SK-N-SH treated with all-trans-retinoic acid at 6 μM for 48 hours (cell line): ENCODE data around the gene EPB41L1.

Experiments
- ATAC-seq: fragments of 200-7000 bp; cut with Tn5 transposase; 3 replicates; pipeline ENCODE4 v1.9.1; 2020; ENCODE audit warnings: mild to moderate bottlenecking, moderate library complexity
- ARNTL ChIP-seq: fragments of 450-650 bp; formaldehyde crosslinking; IDR thresholded peaks from 2 replicates; pipeline ENCODE4 v1.5.0; 2020; ENCODE audit warnings: low read depth, mild to moderate bottlenecking, moderate library complexity, borderline replicate concordance
- BACH2 ChIP-seq: fragments of 250-450 bp; sonication (Bioruptor Pico); IDR thresholded peaks from 2 replicates; pipeline ENCODE4 v1.9.0; 2021; ENCODE audit warnings: mild to moderate bottlenecking, borderline replicate concordance
- CSDC2 ChIP-seq: fragments of 250-450 bp; sonication (Bioruptor Pico); IDR thresholded peaks from 2 replicates; pipeline ENCODE4 v1.5.0; 2020; ENCODE audit warnings: mild to moderate bottlenecking, moderate library complexity
- ESRRG ChIP-seq: fragments of 250-450 bp; sonication (Bioruptor Pico); IDR thresholded peaks from 2 replicates; pipeline ENCODE4 v1.6.1; 2021; ENCODE audit warnings: mild to moderate bottlenecking
- GLIS3 ChIP-seq: fragments of 250-450 bp; sonication (Bioruptor Pico); IDR thresholded peaks from 2 replicates; pipeline ENCODE4 v1.5.0; 2020; ENCODE audit warnings: mild to moderate bottlenecking, moderate library complexity
- ISL1 ChIP-seq: fragments of 250-450 bp; sonication (Bioruptor Pico); IDR thresholded peaks from 2 replicates; pipeline ENCODE4 v2.1.2; 2022; ENCODE audit warnings: mild to moderate bottlenecking, moderate library complexity
- OSR1 ChIP-seq: fragments of 250-450 bp; sonication (Bioruptor Pico); IDR thresholded peaks from 2 replicates; pipeline ENCODE4 v1.8.0; 2022; ENCODE audit warnings: moderate library complexity, mild to moderate bottlenecking, inconsistent platforms
- PPARA ChIP-seq: fragments of 250-450 bp; sonication (Bioruptor Pico); IDR thresholded peaks from 2 replicates; pipeline ENCODE4 v1.5.0; 2020; ENCODE audit warnings: mild to moderate bottlenecking, borderline replicate concordance
- RARB ChIP-seq: fragments of 250-450 bp; sonication (Bioruptor Pico); IDR thresholded peaks from 2 replicates; pipeline ENCODE4 v1.8.0; 2021; ENCODE audit warnings: mild to moderate bottlenecking, moderate library complexity
- SNAI2 ChIP-seq: fragments of 250-450 bp; sonication (Bioruptor Pico); IDR thresholded peaks from 2 replicates; pipeline ENCODE4 v1.5.0; 2020; ENCODE audit warnings: mild to moderate bottlenecking, moderate library complexity
- TCF4 ChIP-seq: fragments of 250-450 bp; sonication (Bioruptor Pico); IDR thresholded peaks from 2 replicates; pipeline ENCODE4 v1.8.0; 2021; ENCODE audit warnings: mild to moderate bottlenecking, moderate library complexity, borderline replicate concordance
- TOX ChIP-seq: fragments of 250-450 bp; sonication (Bioruptor Pico); IDR thresholded peaks from 2 replicates; pipeline ENCODE4 v1.8.0; 2021; ENCODE audit warnings: mild to moderate bottlenecking, moderate library complexity, borderline replicate concordance
- ZC3H10 ChIP-seq: fragments of 250-450 bp; sonication (Bioruptor Pico); IDR thresholded peaks from 2 replicates; pipeline ENCODE4 v1.5.1; 2021; ENCODE audit warnings: mild to moderate bottlenecking, moderate library complexity
- ZFP3 ChIP-seq: fragments of 250-450 bp; sonication (Bioruptor Pico); IDR thresholded peaks from 2 replicates; pipeline ENCODE4 v1.5.0; 2020; ENCODE audit warnings: mild to moderate bottlenecking, moderate library complexity
- ZFP30 ChIP-seq: fragments of 450-650 bp; formaldehyde crosslinking; IDR thresholded peaks from 2 replicates; pipeline ENCODE4 v1.5.0; 2022; ENCODE audit warnings: mild to moderate bottlenecking, moderate library complexity
- ZNF70 ChIP-seq: fragments of 450-650 bp; formaldehyde crosslinking; IDR thresholded peaks from 2 replicates; pipeline ENCODE4 v1.5.0; 2020; ENCODE audit warnings: mild to moderate bottlenecking, moderate library complexity
- ZNF8 ChIP-seq: fragments of 450-650 bp; formaldehyde crosslinking; IDR thresholded peaks from 2 replicates; pipeline ENCODE4 v1.5.0; 2020; ENCODE audit warnings: mild to moderate bottlenecking, moderate library complexity
- TF ChIP-seq, protein P1 (sequence below): fragments of 250-450 bp; sonication (Bioruptor Pico); IDR thresholded peaks from 2 replicates; pipeline ENCODE4 v1.8.0; 2020; ENCODE audit warnings: mild to moderate bottlenecking, moderate library complexity, borderline replicate concordance
- TF ChIP-seq, protein P2 (sequence below): fragments of 250-450 bp; sonication (Bioruptor Pico); IDR thresholded peaks from 2 replicates; pipeline ENCODE4 v1.8.0; 2021; ENCODE audit warnings: low read depth, mild to moderate bottlenecking, moderate library complexity, borderline replicate concordance
- TF ChIP-seq, protein P3 (sequence below): fragments of 250-450 bp; sonication (Bioruptor Pico); IDR thresholded peaks from 2 replicates; pipeline ENCODE4 v1.5.0; 2020; ENCODE audit warnings: mild to moderate bottlenecking, moderate library complexity
- TF ChIP-seq, protein P4 (sequence below): fragments of 250-450 bp; sonication (Bioruptor Pico); IDR thresholded peaks from 2 replicates; pipeline ENCODE4 v1.5.1; 2021; ENCODE audit warnings: mild to moderate bottlenecking, moderate library complexity
- TF ChIP-seq, protein P5 (sequence below): fragments of 250-450 bp; sonication (Bioruptor Pico); IDR thresholded peaks from 2 replicates; pipeline ENCODE4 v1.5.1; 2020; ENCODE audit warnings: low read depth, mild to moderate bottlenecking, moderate library complexity

EPB41L1 gene

DNA sequence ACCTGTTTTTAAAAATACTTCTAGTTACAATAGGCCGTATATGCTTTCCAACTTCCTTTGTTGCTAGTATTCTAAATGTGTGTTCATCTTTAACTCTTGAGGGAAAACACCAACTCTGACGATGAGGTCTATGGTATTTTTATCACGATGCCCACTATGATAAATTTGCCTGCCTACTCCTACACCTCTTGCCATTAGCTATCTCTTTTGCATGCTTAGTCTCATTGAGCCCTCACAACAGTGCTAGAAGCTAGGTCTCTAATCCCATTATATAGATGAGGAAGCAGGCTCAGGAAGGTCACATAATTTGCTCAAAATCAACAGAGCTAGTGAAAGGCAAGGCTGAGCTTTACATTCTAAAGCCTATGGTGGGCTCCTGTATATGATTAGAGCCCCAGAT lies 94.9 kb downstream of the EPB41L1 start:
- ATAC-seq, result no peak
- TF ChIP-seq, protein P1, sequence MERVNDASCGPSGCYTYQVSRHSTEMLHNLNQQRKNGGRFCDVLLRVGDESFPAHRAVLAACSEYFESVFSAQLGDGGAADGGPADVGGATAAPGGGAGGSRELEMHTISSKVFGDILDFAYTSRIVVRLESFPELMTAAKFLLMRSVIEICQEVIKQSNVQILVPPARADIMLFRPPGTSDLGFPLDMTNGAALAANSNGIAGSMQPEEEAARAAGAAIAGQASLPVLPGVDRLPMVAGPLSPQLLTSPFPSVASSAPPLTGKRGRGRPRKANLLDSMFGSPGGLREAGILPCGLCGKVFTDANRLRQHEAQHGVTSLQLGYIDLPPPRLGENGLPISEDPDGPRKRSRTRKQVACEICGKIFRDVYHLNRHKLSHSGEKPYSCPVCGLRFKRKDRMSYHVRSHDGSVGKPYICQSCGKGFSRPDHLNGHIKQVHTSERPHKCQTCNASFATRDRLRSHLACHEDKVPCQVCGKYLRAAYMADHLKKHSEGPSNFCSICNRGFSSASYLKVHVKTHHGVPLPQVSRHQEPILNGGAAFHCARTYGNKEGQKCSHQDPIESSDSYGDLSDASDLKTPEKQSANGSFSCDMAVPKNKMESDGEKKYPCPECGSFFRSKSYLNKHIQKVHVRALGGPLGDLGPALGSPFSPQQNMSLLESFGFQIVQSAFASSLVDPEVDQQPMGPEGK (CRISPR knock-in tag), result no peak
- TF ChIP-seq TCF4 (no peak), ZNF70 (CRISPR knock-in tag) (no peak), ESRRG (CRISPR knock-in tag) (no peak), GLIS3 (CRISPR knock-in tag) (no peak), ZFP30 (CRISPR knock-in tag) (no peak), ZFP3 (CRISPR knock-in tag) (no peak), ISL1 (no peak), OSR1 (CRISPR knock-in tag) (no peak)
- TF ChIP-seq, protein P2, sequence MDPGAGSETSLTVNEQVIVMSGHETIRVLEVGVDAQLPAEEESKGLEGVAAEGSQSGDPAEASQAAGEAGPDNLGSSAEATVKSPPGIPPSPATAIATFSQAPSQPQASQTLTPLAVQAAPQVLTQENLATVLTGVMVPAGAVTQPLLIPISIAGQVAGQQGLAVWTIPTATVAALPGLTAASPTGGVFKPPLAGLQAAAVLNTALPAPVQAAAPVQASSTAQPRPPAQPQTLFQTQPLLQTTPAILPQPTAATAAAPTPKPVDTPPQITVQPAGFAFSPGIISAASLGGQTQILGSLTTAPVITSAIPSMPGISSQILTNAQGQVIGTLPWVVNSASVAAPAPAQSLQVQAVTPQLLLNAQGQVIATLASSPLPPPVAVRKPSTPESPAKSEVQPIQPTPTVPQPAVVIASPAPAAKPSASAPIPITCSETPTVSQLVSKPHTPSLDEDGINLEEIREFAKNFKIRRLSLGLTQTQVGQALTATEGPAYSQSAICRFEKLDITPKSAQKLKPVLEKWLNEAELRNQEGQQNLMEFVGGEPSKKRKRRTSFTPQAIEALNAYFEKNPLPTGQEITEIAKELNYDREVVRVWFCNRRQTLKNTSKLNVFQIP, result no peak
- TF ChIP-seq, protein P3, sequence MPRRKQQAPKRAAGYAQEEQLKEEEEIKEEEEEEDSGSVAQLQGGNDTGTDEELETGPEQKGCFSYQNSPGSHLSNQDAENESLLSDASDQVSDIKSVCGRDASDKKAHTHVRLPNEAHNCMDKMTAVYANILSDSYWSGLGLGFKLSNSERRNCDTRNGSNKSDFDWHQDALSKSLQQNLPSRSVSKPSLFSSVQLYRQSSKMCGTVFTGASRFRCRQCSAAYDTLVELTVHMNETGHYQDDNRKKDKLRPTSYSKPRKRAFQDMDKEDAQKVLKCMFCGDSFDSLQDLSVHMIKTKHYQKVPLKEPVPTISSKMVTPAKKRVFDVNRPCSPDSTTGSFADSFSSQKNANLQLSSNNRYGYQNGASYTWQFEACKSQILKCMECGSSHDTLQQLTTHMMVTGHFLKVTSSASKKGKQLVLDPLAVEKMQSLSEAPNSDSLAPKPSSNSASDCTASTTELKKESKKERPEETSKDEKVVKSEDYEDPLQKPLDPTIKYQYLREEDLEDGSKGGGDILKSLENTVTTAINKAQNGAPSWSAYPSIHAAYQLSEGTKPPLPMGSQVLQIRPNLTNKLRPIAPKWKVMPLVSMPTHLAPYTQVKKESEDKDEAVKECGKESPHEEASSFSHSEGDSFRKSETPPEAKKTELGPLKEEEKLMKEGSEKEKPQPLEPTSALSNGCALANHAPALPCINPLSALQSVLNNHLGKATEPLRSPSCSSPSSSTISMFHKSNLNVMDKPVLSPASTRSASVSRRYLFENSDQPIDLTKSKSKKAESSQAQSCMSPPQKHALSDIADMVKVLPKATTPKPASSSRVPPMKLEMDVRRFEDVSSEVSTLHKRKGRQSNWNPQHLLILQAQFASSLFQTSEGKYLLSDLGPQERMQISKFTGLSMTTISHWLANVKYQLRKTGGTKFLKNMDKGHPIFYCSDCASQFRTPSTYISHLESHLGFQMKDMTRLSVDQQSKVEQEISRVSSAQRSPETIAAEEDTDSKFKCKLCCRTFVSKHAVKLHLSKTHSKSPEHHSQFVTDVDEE (CRISPR knock-in tag), result no peak

DNA sequence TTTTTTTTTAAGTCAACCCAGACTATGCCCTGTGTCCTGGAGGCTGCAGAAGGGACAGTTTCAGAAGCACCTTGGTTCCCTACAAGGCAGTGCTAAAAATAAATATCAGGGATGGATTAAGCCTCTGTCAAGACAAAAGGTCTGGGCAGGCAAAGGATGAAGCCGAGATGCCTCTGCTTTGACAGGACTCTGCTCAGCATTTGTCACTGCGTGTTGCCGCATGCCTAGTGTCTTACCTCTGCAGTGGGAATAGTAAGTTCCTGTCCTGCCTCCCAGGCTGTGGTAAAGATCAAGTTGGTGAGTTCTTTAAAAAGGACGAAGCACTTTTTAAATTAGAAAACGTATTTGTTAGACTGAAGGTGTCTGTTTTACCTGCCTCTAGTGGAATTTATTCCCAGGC lies 96.9 kb downstream of the EPB41L1 start:
- TF ChIP-seq, protein P4, sequence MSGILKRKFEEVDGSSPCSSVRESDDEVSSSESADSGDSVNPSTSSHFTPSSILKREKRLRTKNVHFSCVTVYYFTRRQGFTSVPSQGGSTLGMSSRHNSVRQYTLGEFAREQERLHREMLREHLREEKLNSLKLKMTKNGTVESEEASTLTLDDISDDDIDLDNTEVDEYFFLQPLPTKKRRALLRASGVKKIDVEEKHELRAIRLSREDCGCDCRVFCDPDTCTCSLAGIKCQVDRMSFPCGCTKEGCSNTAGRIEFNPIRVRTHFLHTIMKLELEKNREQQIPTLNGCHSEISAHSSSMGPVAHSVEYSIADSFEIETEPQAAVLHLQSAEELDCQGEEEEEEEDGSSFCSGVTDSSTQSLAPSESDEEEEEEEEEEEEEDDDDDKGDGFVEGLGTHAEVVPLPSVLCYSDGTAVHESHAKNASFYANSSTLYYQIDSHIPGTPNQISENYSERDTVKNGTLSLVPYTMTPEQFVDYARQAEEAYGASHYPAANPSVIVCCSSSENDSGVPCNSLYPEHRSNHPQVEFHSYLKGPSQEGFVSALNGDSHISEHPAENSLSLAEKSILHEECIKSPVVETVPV, result no peak
- no peak for TF ChIP-seq ZFP3 (CRISPR knock-in tag)
- no peak for TF ChIP-seq ESRRG (CRISPR knock-in tag)
- TF ChIP-seq CSDC2, result no peak
- TF ChIP-seq SNAI2 (CRISPR knock-in tag), result no peak
- TF ChIP-seq, protein P1 (CRISPR knock-in tag), result no peak
- no peak for TF ChIP-seq ZC3H10 (CRISPR knock-in tag)
- no peak for TF ChIP-seq BACH2 (CRISPR knock-in tag)
- no peak for TF ChIP-seq TOX (CRISPR knock-in tag)
- TF ChIP-seq ARNTL, result no peak
- TF ChIP-seq OSR1 (CRISPR knock-in tag), result no peak
- TF ChIP-seq TCF4, result no peak
- TF ChIP-seq, protein P2, result no peak
- no peak for TF ChIP-seq RARB
- TF ChIP-seq, protein P5, sequence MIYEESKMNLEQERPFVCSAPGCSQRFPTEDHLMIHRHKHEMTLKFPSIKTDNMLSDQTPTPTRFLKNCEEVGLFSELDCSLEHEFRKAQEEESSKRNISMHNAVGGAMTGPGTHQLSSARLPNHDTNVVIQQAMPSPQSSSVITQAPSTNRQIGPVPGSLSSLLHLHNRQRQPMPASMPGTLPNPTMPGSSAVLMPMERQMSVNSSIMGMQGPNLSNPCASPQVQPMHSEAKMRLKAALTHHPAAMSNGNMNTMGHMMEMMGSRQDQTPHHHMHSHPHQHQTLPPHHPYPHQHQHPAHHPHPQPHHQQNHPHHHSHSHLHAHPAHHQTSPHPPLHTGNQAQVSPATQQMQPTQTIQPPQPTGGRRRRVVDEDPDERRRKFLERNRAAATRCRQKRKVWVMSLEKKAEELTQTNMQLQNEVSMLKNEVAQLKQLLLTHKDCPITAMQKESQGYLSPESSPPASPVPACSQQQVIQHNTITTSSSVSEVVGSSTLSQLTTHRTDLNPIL (CRISPR knock-in tag), result no peak
- TF ChIP-seq ZNF70 (CRISPR knock-in tag), result no peak
- no peak for TF ChIP-seq GLIS3 (CRISPR knock-in tag)
- TF ChIP-seq PPARA (CRISPR knock-in tag), result no peak
- no peak for TF ChIP-seq ZNF8 (CRISPR knock-in tag)
- no peak for TF ChIP-seq ZFP30 (CRISPR knock-in tag)
- ATAC-seq, result no peak
